Measurements from ENCODE around the gene CD244.

GRCh38 chr1:160823296-160823695, 39.4 kb downstream of the CD244 start:
- TF ChIP-seq CTCF (conservative IDR thresholded peaks at IDR 0.05 in 1 of 2, IDR thresholded peaks at IDR 0.05 in 1 of 2; ENCODE audit: extremely low read depth in 1 of 2, insufficient read depth in 1 of 2, low read depth in 1 of 2, low read length in 2 of 2) (no peak), EZH2 (IDR thresholded peaks at IDR 0.05; ENCODE audit: borderline replicate concordance, low read length) (no peak)
